Measurements from ENCODE around the gene ZNF687. TPM values are rescaled to one million over a fixed set of nuclear protein-coding genes. Genes with fewer than 3 reads are reported as not detected.

ZNF687 gene
- polyA plus RNA-seq, 1 of the 3 experiments (the other 2 are of a cell fraction), result 15.8 TPM

DNA sequence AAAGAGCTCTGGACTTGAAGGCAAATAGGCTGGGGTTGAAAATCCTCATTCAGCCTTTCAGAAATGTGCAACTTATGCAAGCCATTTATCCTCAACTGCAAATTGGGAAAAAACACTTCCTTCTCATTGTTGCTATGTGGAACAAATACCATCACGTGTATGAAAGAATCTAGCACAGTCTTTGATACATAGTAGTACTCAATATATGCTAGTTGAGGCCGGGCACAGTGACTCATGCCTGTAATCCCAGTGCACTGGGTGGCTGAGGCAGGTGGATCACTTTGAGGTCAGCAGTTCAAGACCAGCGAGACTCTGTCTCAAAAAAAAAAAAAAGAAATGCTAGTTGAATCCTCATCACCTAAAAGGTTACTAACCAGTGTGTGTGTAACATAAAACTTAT is 36.9 kb downstream of the ZNF687 start (continued):
- TF ChIP-seq, protein P1, sequence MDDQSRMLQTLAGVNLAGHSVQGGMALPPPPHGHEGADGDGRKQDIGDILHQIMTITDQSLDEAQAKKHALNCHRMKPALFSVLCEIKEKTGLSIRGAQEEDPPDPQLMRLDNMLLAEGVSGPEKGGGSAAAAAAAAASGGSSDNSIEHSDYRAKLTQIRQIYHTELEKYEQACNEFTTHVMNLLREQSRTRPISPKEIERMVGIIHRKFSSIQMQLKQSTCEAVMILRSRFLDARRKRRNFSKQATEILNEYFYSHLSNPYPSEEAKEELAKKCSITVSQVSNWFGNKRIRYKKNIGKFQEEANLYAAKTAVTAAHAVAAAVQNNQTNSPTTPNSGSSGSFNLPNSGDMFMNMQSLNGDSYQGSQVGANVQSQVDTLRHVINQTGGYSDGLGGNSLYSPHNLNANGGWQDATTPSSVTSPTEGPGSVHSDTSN (IDR thresholded peaks at IDR 0.05), result no peak
- TF ChIP-seq JUND (IDR thresholded peaks at IDR 0.05), result no peak
- no peak for TF ChIP-seq FOSL2 (IDR thresholded peaks at IDR 0.05; ENCODE audit: borderline replicate concordance, low read depth)
- no peak for TF ChIP-seq TCF12 (IDR thresholded peaks at IDR 0.05)
- TF ChIP-seq EP300 (IDR thresholded peaks at IDR 0.05; ENCODE audit: borderline replicate concordance in 1 of 2, low read depth in 1 of 2, low read length in 1 of 2), result no peak
- TF ChIP-seq CHD2 (IDR thresholded peaks at IDR 0.05; ENCODE audit: low read length, partially characterized antibody), result no peak
- TF ChIP-seq, protein P2, sequence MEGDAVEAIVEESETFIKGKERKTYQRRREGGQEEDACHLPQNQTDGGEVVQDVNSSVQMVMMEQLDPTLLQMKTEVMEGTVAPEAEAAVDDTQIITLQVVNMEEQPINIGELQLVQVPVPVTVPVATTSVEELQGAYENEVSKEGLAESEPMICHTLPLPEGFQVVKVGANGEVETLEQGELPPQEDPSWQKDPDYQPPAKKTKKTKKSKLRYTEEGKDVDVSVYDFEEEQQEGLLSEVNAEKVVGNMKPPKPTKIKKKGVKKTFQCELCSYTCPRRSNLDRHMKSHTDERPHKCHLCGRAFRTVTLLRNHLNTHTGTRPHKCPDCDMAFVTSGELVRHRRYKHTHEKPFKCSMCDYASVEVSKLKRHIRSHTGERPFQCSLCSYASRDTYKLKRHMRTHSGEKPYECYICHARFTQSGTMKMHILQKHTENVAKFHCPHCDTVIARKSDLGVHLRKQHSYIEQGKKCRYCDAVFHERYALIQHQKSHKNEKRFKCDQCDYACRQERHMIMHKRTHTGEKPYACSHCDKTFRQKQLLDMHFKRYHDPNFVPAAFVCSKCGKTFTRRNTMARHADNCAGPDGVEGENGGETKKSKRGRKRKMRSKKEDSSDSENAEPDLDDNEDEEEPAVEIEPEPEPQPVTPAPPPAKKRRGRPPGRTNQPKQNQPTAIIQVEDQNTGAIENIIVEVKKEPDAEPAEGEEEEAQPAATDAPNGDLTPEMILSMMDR (IDR thresholded peaks at IDR 0.05), result no peak
- TF ChIP-seq, protein P3, sequence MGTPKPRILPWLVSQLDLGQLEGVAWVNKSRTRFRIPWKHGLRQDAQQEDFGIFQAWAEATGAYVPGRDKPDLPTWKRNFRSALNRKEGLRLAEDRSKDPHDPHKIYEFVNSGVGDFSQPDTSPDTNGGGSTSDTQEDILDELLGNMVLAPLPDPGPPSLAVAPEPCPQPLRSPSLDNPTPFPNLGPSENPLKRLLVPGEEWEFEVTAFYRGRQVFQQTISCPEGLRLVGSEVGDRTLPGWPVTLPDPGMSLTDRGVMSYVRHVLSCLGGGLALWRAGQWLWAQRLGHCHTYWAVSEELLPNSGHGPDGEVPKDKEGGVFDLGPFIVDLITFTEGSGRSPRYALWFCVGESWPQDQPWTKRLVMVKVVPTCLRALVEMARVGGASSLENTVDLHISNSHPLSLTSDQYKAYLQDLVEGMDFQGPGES (IDR thresholded peaks at IDR 0.05; ENCODE audit: low read depth, low read length), result no peak
- TF ChIP-seq, protein P4, sequence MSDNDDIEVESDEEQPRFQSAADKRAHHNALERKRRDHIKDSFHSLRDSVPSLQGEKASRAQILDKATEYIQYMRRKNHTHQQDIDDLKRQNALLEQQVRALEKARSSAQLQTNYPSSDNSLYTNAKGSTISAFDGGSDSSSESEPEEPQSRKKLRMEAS (IDR thresholded peaks at IDR 0.05; ENCODE audit: low read depth), result no peak

DNA sequence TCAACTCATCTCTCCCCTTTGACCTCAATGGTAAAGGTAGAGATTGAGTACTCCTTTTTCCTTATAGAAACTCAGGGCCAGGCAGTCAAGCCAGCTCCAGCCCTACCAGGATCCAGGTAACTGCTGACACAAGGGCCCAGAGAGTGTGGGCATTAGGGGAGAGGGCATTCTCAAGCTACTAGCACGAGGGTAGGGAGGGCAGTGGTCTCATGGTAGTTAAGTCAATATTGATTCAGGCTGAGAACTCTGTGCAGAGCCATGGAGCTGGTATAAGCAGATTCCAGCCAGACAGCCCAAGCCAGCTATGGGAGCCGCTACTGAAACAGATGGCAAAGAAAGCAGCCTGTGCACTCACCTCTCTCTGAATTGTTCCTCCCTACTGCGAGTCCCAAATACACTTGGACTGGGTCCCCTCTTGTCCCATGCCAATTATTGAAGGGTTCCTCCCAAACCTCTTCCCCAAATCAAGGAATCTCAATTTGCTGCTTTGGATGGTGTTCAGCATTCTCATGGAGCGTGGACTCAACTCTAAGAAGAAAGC is 42.4 kb downstream of the ZNF687 start:
- no peak overlapping the region for H3K27ac ChIP-seq (ENCODE audit: low read depth in 2 of 2, low read length in 1 of 2)
- no peak overlapping the region for H2AFZ ChIP-seq (ENCODE audit: low read depth)
- H3K9ac ChIP-seq, result no peak overlapping the region
- H3K9me3 ChIP-seq, result no peaks in the 10 kb centered on the region
- H3K9me2 ChIP-seq, result no peaks in the 10 kb centered on the region
- no peak overlapping the region for H3K4me2 ChIP-seq
- POLR2A ChIA-PET, result no interaction called here
- DNase-seq, result no peak
- peaks cover 29 to 39% of the 10 kb centered on the region in 2 experiments for H3K36me3 ChIP-seq (replicated peaks in 1 of 2; ENCODE audit: control insufficient read depth in 1 of 2, insufficient read depth in 2 of 2, low read length in 1 of 2)
- H3K79me2 ChIP-seq (ENCODE audit: insufficient read depth), result peaks cover 70% of the 10 kb centered on the region
- CTCF ChIA-PET, result interaction anchor here (1.0 to 16.4 kb wide), 4 partner anchors 13 to 24 kb away, joined by 3 to 142 read pairs (median 4); no protein-coding TSS in a partner anchor
- no peaks in the 10 kb centered on the region for H3F3A ChIP-seq (replicated peaks; ENCODE audit: insufficient read depth)
- no peak overlapping the region for H3K4me3 ChIP-seq (ENCODE audit: low read depth in 2 of 2, low read length in 1 of 2)
- WGBS (ENCODE audit: low lambda C conversion rate), result 77% methylated on average over 2 of the region's 4 CpGs
- H3K27me3 ChIP-seq (ENCODE audit: insufficient read depth), result no peaks in the 10 kb centered on the region
- no peaks in the 10 kb centered on the region for H4K20me1 ChIP-seq (ENCODE audit: insufficient read depth)
- peaks cover 5 to 12% of the 10 kb centered on the region in 2 experiments; a peak in 3 of 4 replicates for H3K4me1 ChIP-seq (ENCODE audit: control insufficient read depth in 1 of 2, insufficient read depth in 2 of 2, low read depth in 1 of 2, low read length in 1 of 2)
- TF ChIP-seq TAF1 (IDR thresholded peaks at IDR 0.05; ENCODE audit: borderline replicate concordance, low read depth, low read length) (no peak), GATA2 (CRISPR knock-in tag; IDR thresholded peaks at IDR 0.05) (no peak), MEF2A (IDR thresholded peaks at IDR 0.05; ENCODE audit: borderline replicate concordance, low read depth) (no peak), NRF1 (IDR thresholded peaks at IDR 0.05; ENCODE audit: low read depth, low read length) (no peak), TEAD4 (IDR thresholded peaks at IDR 0.05; ENCODE audit: borderline replicate concordance, insufficient read depth) (no peak), TCF12 (IDR thresholded peaks at IDR 0.05) (no peak), GABPA (IDR thresholded peaks at IDR 0.05; ENCODE audit: low read depth) (no peak), ELF1 (IDR thresholded peaks at IDR 0.05) (no peak), RFX5 (IDR thresholded peaks at IDR 0.05; ENCODE audit: low read length) (no peak), JUND (IDR thresholded peaks at IDR 0.05) (no peak), CHD2 (IDR thresholded peaks at IDR 0.05; ENCODE audit: low read length, partially characterized antibody) (no peak), RCOR1 (IDR thresholded peaks at IDR 0.05; ENCODE audit: low read length) (no peak)
- TF ChIP-seq, protein P5, sequence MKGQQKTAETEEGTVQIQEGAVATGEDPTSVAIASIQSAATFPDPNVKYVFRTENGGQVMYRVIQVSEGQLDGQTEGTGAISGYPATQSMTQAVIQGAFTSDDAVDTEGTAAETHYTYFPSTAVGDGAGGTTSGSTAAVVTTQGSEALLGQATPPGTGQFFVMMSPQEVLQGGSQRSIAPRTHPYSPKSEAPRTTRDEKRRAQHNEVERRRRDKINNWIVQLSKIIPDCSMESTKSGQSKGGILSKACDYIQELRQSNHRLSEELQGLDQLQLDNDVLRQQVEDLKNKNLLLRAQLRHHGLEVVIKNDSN (IDR thresholded peaks at IDR 0.05; ENCODE audit: borderline replicate concordance, low read depth), result no peak
- TF ChIP-seq, protein P6, sequence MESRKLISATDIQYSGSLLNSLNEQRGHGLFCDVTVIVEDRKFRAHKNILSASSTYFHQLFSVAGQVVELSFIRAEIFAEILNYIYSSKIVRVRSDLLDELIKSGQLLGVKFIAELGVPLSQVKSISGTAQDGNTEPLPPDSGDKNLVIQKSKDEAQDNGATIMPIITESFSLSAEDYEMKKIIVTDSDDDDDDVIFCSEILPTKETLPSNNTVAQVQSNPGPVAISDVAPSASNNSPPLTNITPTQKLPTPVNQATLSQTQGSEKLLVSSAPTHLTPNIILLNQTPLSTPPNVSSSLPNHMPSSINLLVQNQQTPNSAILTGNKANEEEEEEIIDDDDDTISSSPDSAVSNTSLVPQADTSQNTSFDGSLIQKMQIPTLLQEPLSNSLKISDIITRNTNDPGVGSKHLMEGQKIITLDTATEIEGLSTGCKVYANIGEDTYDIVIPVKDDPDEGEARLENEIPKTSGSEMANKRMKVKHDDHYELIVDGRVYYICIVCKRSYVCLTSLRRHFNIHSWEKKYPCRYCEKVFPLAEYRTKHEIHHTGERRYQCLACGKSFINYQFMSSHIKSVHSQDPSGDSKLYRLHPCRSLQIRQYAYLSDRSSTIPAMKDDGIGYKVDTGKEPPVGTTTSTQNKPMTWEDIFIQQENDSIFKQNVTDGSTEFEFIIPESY (IDR thresholded peaks at IDR 0.05; ENCODE audit: borderline replicate concordance, low read depth), result no peak
- TF ChIP-seq, protein P3 (IDR thresholded peaks at IDR 0.05; ENCODE audit: low read depth, low read length), result no peak
- TF ChIP-seq, protein P2 (IDR thresholded peaks at IDR 0.05), result no peak
